GM18505 (cell line): ENCODE measurements around the gene CDKN1B.
"Not testable (repeated sequence)": the region's sequence is repeated elsewhere in the genome, so short reads cannot be mapped to it uniquely, and the experiment has no call there.

ENCODE experiments used
- ATAC-seq: cut with Tn5 transposase; IDR thresholded peaks from one replicate; pipeline ENCODE4 v1.9.1; 2021; ENCODE audit not compliant: unreplicated experiment
- POLR2A ChIP-seq: IDR thresholded peaks from 4 replicates; pipeline ENCODE4 v1.6.1; 2011; ENCODE audit warnings: borderline replicate concordance; ENCODE audit not compliant: insufficient read depth, insufficient read length; ENCODE audit errors: extremely low read depth

The CDKN1B gene

DNA sequence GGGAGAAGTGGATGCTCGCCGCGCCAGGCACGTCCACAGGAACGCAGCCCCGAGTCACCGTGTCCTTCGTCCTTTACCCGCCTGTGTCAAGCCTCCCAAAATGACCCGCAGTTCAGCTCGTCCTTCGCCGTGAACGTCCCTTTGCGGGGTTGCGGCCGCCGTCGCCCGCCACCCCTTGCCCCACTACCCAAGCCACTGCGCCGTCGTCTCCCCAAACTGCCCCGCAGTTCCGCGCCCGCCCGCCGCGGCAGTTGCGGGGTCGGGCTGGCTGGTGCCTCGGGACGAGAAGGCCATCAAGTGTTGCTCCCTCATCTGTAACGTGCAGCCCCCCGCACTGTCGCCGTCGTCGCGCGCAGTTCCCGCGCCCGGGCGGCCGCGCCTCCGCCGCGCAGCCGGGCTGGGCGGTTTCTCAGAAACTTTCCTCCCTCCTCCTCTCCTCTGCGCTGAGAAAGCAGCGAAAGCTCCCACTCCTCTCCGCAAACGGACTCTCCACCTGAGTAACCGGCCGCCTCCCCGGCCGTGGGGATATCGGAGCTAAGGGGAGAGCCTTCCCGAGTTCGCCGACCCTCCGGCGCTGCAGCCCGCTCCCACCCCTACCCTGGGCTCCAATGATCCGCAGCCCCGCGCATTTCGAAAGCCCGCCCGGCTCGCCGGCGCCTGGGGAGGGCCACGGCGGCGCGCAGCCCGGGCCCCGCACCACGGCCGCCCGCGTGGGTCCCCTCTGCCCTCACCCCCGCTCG lies 6.7 kb downstream of the CDKN1B start:
- TF ChIP-seq POLR2A, result no peak
- ATAC-seq, result no peak

DNA sequence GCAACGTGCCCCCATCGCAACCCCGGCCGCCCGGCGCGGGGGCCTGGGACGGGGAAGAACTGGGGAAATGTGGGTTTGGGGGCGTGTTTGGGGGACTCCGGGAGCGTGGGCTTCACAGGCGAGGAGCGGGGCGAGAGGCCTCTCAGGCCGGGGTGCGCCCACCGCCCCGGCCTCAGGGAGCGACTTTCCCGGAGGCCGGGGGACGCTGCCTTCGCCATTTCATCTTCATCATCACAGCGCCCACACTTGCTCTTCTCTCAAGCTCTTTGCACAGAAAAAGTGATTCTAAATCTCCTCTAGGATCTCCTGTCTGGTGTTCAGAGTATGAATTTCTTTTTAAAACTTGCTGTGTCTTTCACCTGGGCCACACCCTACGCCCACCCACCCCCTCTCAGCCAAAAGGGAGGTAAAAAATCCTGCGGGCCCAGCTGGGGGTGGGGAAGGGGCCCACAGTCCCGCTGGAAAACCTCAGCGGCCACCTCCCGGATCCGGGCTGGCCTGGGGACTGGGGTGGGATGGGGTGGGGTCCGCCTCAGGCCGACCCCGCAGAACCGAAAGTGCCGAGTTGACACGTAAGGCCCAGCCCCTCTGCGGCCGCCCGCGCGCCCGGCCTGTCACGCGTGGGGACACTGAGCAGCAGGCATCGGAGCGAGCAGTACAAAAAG lies 7.4 kb downstream of the CDKN1B start:
- ATAC-seq, result no peak
- TF ChIP-seq POLR2A, result no peak

DNA sequence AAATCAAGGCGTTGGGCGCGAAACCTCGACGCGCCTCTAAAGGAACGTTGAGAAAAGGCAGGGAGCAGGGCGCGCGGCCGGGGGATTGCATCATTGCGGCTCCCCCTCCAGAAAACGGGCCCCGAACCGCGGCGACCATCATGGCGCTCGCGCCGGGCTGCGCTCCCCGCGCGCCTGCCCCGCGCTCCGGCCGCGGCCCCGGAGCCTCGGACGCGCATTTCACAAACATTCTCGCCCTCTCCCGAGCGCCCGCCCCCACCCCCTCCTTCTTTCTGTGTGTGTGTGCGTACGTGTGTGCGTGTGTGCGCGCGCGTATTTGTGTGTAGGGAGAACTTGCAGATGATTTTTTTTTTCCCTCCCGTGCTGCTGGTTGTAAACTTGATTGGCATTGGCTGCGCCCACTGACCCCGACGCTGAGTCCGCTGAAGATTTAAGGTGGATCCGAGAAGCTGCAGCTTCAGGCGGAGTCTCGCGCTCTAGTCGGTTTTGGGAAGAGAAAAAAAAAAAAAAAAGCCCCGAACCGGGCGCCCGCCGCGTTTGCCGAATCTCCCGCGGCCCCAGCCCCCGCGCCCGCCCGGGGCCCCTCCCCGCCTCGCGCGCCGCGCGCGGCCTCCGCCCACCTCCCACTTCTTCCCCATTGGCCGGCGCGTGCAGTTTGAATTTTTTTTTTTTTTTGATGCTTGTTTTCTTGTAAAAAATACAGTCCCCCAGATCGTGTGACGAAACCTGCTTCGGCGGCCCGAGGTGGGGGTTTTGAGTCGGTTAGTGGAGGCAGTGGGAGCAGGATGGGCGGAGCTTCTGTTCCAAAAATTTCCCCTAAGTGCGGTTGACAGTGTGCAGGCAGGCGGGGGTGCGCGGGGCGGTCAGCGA lies 8.2 kb downstream of the CDKN1B start:
- ATAC-seq, result peak; percentile 50
- peak; percentile 85 for TF ChIP-seq POLR2A

DNA sequence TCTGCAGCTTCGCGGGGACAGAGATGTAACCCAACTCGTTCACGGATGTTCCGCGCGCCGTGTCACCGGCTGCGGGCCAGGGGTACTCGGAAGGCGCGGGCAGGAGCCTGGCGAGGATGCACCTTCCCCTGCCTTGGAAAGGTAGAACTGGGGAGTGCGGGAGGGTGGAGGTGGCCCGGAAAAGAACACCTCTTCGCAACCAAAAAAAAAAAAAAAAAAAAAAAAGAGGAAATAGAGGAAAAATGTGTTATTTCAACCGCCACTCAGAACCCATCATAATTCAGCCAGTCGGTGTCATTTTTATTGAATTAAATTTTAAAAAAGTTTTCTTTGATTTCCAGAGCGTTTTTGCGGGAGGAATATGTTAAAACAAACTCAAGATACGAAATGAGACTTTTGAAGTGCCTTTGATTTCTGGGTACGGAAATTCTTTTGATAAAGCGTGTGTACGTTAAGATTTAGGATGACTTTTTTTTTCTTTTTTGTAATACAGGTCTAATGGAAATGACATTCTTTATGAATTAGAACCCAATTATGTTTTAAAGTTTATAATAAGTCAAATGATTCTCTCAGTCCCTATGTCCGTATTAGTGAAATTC lies 8.9 kb downstream of the CDKN1B start:
- no peak for ATAC-seq
- TF ChIP-seq POLR2A, result no peak

DNA sequence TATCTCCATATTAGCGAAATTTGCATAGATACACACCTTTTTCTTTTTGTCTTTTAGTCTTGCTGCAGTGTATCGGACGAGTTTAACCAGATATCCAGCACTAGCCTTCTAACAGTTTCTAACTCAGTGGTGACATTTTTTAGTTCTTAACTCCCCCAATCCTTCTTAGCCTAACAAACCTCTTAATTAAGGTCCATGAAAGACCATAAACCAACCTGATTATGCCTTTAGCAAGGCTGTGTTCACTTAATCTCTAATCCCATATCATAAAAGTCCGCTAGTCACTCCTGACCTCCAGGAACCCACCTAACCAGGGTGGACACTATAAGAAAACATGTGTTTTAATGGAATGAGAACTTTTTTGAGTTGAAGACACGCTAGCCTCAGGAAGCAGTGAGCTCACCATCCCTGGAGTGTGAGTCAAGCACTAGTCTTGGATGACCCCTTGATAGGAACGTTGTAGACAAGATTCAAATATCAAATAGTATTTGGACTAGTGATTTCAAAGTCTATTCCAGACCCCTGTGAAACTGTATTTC lies 9.5 kb downstream of the CDKN1B start:
- ATAC-seq, result no peak
- no peak for TF ChIP-seq POLR2A

DNA sequence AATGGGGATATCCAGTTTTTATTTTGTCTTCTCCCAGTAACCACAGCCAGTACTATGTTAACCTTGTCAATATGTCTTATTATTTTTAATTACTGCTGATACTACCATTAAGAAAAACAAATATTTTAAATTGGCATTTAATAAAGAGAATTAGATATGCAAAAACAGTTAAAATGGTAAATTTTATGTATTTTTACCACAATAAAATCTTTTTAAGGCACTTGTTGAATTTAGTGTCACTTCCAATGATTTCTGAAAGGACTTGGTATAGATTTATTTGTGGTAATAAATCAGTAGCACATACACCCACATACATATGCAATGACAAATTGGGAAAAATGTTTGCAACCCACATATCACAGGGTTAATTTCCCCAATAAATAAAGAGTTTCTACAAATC lies 14.0 kb downstream of the CDKN1B start:
- ATAC-seq, result no peak
- TF ChIP-seq POLR2A, result no peak

DNA sequence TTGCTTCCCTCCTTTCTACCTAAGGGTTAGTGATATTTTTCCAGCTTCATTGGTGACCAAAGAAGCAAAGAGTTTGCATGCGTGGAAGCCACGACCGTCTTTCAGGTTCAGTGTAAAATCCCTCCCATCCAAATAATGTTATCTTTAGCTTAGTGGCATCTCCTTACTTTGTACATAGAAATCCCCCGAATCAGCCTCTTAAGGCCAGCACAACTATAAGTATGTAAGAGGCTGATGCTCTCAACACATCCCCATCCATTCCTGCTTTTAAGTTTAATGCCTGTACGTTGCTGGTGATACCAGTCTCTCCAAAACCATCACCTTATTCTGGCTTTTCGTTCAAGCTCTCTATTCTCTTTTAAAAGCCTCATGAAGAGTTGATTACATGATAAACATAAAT lies 14.6 kb downstream of the CDKN1B start:
- no peak for ATAC-seq
- no peak for TF ChIP-seq POLR2A

DNA sequence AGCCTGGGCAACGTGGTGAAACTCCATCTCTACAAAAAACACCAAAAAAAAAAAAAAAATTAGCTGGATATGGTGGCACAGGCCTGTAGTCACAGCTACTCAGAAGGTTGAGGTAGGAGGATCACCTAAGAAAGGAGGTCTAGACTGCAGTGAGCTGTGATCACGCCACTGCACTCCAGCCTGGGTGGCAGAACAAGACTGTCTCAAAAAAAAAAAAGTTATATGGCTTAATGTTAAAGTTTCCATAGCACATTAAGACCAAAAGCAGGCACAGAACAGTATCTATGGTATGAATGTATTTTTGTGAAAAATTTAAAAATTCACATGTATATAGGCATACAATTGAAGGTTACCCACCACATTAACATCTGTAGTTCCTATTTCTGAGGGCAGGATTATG lies 15.9 kb downstream of the CDKN1B start:
- no peak for TF ChIP-seq POLR2A
- ATAC-seq, result no peak

DNA sequence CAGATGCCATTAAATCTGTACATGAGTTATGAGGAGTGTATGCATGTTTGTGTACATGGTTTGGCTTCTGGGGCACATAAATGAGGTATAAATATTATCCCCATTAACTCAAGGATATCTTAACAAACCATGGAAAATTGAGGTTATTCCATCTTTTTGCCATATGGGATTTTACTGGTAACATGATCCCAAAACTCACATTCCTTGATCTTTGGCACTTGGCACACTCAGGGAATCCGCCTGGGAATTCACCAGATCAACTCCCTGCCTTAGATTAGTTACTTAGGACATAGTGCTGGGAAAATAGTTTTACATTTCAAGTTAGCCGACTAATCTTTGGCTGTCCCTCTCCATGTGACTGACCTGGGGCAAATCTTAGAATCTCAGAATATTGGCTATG lies 16.9 kb downstream of the CDKN1B start:
- TF ChIP-seq POLR2A, result no peak
- ATAC-seq, result no peak

DNA sequence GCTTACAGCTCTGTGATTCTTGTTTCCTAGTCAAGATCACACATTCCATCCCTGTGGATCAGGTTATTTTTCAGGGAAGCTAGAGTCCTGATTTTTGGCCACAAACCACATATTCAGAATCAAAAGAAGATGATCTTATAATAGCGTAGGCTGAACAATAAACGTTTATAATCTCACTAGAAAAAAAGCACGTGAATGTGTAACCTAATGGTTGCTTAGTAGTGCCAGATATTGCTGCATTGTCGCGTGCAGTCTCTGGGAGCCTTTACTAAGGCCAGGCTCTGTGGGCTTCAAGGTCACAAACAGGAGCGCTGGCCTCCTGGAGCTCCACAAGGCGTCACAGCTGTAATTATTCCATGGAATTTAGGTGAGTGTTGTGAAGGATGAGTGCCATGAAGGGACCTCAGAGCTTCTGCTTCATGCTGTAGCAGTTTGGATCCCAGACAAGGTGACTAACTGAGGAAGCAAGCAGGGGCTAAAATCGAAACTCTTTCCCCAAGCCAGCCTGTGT lies 17.4 kb downstream of the CDKN1B start:
- TF ChIP-seq POLR2A, result no peak
- no peak for ATAC-seq

DNA sequence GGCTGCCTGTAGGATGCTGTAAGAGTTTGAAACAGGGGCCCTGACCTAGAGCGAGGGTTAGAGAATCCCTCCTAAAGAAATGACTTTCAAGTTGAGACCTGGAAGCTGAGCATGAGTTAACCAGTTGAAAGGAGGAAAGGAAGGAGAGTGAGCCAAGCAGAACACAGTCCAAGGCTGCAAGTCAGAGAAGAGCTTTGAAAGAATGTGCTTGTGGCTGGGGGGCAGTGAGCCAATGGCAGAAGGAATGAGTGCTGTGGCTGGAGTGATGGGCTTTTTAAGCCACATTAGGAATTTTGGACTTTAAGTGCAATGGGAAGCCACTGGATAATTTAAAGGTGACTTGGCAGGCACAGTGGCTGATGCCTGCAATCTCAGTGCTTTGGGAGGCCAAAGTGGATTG lies 18.1 kb downstream of the CDKN1B start:
- no peak for ATAC-seq

DNA sequence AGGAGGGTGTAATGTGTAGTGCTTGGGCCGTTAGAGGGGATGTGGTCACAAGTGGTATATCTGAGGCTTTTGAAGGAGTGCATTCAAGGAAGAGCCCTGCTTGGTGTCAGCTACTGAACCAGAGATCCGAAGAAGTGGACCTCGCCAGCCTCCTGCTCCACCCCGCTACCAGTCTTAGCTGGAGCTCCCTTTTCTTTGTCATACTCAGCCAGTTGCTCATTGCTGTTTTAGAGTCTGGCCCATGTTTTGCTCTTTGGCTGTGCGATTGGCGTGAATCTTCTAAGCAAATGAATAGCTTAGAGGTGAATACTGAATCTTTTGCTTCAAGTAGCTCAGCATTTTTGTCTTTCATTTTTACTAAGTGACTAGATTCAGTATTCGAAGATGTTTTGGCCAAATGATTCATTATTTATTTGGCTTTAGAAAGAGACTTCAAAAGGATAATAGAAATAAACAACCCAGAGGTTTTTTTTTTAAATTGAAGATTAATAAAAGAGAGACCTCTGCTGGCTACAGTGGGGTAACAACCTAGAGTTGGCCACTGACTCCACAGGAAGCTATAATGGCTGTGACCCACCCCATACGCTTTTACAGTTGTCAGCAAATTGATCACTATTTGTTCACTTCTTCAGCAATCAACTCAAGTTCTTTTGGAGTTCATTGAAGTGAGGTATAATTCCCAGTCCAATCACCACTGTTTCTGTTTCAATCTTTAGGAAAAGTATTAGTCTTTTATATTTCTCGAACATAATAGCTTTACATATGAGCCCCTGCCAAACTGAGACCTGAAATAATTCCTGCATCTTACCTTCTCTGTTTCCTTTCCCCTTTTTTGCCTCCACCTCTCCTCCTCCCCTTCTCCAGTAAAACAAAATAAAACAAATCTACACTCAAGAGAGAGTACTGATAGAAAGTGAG lies 19.9 kb downstream of the CDKN1B start:
- peak; percentile 53 for TF ChIP-seq POLR2A
- ATAC-seq, result peak; percentile 71

More for the DNA sequence above, 18.1 kb downstream of the CDKN1B start:
- TF ChIP-seq POLR2A, result no peak

DNA sequence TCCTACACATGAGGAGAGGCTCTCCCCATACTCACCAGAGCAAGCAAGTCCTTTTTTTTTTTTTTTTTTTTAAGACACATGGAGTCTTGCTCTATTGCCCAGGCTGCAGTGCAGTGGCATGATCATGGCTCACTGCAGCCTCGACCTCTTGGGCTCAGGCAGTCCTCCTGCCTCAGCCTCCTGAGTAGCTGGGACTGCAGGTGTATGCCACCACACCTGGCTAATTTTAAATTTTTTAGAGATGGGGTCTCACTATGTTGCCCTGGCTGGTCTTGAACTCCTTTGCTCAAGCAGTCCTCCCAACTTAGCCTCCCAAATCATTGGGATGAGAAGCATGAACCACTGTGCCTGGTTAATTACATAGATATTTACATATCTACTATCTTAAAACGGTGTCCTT lies 21.0 kb downstream of the CDKN1B start:
- not testable (repeated sequence) for ATAC-seq

DNA sequence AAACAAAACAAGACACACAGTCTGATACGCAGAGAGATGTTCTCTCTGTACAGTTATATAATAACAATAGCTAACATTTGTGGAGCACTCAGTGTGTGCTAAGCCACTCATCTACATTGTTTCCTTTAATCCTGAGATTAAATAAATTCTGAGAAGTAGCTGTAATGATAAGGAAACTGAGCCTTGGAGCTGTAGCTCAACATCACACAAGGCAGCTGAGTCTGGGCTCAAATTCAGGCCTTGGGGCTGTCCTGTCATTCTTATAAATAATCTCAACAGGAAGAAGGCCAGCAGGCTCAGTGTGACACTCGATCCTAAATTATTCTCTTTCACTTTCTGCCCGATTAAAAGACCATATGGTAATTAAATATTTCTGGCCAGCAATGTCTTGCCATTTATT lies 24.5 kb downstream of the CDKN1B start:
- no peak for TF ChIP-seq POLR2A
- ATAC-seq, result no peak
